GM12878 (cell line): Measurements from ENCODE around the gene CT83.

ENCODE experiments used
- MTA3 ChIP-seq: IDR thresholded peaks from 2 replicates; pipeline ENCODE4 v1.6.1; 2012; ENCODE audit warnings: low read length, inconsistent platforms, borderline replicate concordance
- POLR2A ChIP-seq: IDR thresholded peaks from 2 replicates; pipeline ENCODE4 v1.6.1; 2011; ENCODE audit warnings: low read depth, mild to moderate bottlenecking, low read length
- RAD21 ChIP-seq: IDR thresholded peaks from 2 replicates; pipeline ENCODE4 v1.6.1; 2011; ENCODE audit warnings: mild to moderate bottlenecking, low read depth, low read length, moderate library complexity; ENCODE audit not compliant: insufficient read depth
- TF ChIP-seq, protein P1 (sequence below), 3 experiments: IDR thresholded peaks in 2 of 3; conservative IDR thresholded peaks in 1 of 3; 2 replicates each; pipeline ENCODE4 v1.5.1; 2011; ENCODE audit warnings: low read depth in 3 of 3, low read length in 3 of 3, mild to moderate bottlenecking in 3 of 3, control low read depth in 2 of 3, moderate library complexity in 2 of 3, inconsistent platforms in 1 of 3, mixed read lengths in 1 of 3; ENCODE audit not compliant: control insufficient read depth in 2 of 3, insufficient read depth in 1 of 3; ENCODE audit errors: extremely low read depth in 1 of 3
- TF ChIP-seq, protein P2 (sequence below): IDR thresholded peaks from 2 replicates; pipeline ENCODE4 v1.6.1; 2012; ENCODE audit warnings: low read depth, low read length, improper control_type of control experiment
- TF ChIP-seq, protein P3 (sequence below): fragments of 450-650 bp; IDR thresholded peaks from 2 replicates; pipeline ENCODE4 v1.6.1; 2017; ENCODE audit warnings: antibody characterized with exemption, mild to moderate bottlenecking, moderate library complexity

DNA sequence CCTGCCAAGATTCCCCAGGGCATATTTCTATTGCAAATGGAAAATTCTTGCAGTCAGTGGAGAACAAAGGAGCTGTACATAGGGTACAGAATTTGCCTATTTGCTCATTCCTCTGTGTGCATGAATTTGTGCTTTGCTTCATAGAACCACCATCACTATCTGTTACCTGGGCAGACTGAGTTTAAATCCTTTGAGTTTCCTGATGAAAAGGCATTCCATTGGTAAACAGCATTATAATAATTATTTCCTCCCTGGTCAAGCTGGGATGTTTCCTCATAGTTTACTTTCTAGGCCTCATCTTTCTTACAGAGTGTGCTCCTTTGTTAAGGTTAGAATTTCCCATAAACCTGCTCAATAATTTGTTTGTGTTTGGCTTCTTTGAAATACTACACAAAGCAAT is 27.2 kb downstream of the CT83 start:
- TF ChIP-seq MTA3: no peak
- TF ChIP-seq, protein P1, sequence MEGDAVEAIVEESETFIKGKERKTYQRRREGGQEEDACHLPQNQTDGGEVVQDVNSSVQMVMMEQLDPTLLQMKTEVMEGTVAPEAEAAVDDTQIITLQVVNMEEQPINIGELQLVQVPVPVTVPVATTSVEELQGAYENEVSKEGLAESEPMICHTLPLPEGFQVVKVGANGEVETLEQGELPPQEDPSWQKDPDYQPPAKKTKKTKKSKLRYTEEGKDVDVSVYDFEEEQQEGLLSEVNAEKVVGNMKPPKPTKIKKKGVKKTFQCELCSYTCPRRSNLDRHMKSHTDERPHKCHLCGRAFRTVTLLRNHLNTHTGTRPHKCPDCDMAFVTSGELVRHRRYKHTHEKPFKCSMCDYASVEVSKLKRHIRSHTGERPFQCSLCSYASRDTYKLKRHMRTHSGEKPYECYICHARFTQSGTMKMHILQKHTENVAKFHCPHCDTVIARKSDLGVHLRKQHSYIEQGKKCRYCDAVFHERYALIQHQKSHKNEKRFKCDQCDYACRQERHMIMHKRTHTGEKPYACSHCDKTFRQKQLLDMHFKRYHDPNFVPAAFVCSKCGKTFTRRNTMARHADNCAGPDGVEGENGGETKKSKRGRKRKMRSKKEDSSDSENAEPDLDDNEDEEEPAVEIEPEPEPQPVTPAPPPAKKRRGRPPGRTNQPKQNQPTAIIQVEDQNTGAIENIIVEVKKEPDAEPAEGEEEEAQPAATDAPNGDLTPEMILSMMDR (IDR thresholded peaks at IDR 0.05 in 2 of 3, conservative IDR thresholded peaks at IDR 0.05 in 1 of 3; ENCODE audit: control insufficient read depth in 2 of 3, extremely low read depth in 1 of 3, insufficient read depth in 1 of 3, low read depth in 3 of 3, low read length in 3 of 3): no peak
- no peak for TF ChIP-seq POLR2A
- TF ChIP-seq, protein P2, sequence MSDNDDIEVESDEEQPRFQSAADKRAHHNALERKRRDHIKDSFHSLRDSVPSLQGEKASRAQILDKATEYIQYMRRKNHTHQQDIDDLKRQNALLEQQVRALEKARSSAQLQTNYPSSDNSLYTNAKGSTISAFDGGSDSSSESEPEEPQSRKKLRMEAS: no peak
- TF ChIP-seq, protein P3, sequence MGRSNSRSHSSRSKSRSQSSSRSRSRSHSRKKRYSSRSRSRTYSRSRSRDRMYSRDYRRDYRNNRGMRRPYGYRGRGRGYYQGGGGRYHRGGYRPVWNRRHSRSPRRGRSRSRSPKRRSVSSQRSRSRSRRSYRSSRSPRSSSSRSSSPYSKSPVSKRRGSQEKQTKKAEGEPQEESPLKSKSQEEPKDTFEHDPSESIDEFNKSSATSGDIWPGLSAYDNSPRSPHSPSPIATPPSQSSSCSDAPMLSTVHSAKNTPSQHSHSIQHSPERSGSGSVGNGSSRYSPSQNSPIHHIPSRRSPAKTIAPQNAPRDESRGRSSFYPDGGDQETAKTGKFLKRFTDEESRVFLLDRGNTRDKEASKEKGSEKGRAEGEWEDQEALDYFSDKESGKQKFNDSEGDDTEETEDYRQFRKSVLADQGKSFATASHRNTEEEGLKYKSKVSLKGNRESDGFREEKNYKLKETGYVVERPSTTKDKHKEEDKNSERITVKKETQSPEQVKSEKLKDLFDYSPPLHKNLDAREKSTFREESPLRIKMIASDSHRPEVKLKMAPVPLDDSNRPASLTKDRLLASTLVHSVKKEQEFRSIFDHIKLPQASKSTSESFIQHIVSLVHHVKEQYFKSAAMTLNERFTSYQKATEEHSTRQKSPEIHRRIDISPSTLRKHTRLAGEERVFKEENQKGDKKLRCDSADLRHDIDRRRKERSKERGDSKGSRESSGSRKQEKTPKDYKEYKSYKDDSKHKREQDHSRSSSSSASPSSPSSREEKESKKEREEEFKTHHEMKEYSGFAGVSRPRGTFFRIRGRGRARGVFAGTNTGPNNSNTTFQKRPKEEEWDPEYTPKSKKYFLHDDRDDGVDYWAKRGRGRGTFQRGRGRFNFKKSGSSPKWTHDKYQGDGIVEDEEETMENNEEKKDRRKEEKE: no peak
- TF ChIP-seq RAD21: no peak
